OCI-LY7 (cell line): ENCODE data around the gene DOHH.

Source experiments
- EZH2phosphoT487 ChIP-seq: fragments of 200-600 bp; sonication (generic); IDR thresholded peaks from 2 replicates; pipeline ENCODE4 v1.6.1; 2018; ENCODE audit warnings: low read depth, borderline replicate concordance, mild to moderate bottlenecking, mixed run types, antibody characterized with exemption, low read length, moderate library complexity, mixed read lengths
- TF ChIP-seq, protein P1 (sequence below): fragments of 200-600 bp; sonication (generic); conservative IDR thresholded peaks from 2 replicates; pipeline ENCODE4 v1.5.1; 2014; ENCODE audit warnings: mild to moderate bottlenecking, antibody characterized with exemption, low read length, moderate library complexity, mixed read lengths

DNA sequence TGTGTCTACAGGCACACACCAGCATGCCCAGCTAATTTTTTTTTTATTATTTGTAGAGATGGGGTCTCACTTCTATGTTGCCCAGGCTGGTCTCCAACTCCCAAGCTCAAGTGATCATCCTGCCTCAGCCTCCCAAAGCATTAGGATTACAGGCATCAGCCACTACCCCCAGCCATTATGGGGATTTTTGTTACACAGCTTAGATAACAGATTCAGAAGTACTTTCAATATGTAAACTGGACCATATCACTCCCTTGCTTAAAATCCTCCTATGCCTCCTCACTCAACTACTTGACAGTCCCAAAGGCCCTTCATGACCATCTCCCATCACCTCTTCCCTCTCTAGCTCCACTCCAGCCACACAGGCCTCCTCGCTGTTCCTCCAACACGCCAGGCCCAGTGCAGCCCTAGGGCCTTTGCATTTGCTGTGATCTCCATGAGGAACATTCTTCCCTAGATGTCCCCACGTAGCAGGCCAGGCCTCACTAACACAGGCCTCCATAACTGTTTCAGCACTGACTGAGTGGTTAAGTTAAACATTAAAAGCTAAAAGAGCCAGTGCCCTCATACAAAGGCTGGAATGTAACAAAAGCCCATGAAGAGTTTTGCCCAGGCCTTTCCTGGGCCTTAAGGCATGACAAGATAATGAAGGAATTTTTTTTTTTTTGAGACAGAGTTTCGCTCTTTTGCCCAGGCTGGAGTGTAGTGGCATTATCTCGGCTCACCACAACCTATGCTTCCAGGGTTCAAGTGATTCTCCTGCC, 2.5 kb downstream of the DOHH start:
- TF ChIP-seq, protein P1, sequence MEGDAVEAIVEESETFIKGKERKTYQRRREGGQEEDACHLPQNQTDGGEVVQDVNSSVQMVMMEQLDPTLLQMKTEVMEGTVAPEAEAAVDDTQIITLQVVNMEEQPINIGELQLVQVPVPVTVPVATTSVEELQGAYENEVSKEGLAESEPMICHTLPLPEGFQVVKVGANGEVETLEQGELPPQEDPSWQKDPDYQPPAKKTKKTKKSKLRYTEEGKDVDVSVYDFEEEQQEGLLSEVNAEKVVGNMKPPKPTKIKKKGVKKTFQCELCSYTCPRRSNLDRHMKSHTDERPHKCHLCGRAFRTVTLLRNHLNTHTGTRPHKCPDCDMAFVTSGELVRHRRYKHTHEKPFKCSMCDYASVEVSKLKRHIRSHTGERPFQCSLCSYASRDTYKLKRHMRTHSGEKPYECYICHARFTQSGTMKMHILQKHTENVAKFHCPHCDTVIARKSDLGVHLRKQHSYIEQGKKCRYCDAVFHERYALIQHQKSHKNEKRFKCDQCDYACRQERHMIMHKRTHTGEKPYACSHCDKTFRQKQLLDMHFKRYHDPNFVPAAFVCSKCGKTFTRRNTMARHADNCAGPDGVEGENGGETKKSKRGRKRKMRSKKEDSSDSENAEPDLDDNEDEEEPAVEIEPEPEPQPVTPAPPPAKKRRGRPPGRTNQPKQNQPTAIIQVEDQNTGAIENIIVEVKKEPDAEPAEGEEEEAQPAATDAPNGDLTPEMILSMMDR = no peak
- no peak for TF ChIP-seq EZH2phosphoT487
